Stimulated activated CD4-positive, alpha-beta T cell treated with anti-CD3 and anti-CD28 coated beads, Interleukin-12 subunit alpha, Interleukin-12 subunit beta, amount 100 ng/mL, for 4 hours (primary cell): ENCODE data around the gene NEK6.

Experiments used
- DNase-seq: peaks from one replicate; pipeline ENCODE4 v3.0.0-alpha.2; 2020

NEK6 gene

DNA sequence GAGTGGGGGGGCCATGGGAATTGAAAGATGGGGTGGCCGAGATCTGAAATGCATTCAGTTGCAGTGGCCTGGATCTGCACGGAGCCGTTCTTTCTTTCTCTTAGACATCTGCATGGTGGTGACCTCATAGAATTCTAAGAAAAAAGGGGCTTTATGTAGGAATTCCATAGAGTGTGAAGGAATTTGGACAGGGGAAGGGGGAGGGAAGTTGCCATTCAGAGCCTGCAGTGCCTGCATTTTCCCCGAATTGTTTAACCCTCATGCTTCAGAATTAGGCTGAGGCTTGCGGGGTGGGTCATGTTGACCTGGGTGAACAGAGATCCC, 4.9 kb downstream of the NEK6 start:
- no peak for DNase-seq

- no peak for DNase-seq
Observed at GRCh38 chr9:124263213-124263612, 5.5 kb downstream of the NEK6 start.

GRCh38 chr9:124263800-124264426, 6.2 kb downstream of the NEK6 start:
- DNase-seq: no peak

GRCh38 chr9:124264823-124265233, 7.1 kb downstream of the NEK6 start:
- DNase-seq: no peak

- DNase-seq: no peak
Observed at GRCh38 chr9:124265551-124265950, 7.8 kb downstream of the NEK6 start.

DNA sequence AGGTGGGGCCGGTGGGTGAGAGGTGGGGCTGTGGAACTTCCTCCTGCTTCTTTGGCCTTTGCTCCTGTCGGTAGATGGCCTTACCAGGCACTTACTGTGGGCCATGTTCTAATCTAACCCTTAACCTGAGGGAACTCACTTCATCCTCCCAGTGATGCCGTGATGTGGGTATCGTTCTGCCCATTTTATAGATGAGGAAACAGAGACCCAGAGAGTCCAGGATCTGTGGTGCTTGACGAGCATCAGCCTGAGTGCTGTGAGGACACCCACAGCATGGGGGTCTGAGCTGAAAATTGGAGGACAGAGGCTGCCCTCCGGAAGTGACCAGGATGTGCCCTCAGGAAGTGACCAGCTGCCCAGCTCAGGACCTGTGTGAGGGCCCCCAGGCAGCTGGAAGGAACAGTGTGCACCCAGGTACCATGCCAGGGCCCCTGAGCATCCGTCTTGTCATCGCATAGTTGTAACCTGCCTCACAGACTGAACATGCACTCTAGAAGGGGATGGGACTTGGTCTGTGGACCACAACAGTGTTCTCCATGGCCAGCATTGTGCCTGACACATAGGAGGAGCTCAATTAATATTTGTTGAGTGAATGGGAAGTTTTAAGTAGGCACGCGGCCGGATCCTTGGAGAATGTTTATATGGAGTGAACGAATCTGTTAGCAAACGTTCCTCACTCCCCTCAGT, 8.5 kb downstream of the NEK6 start:
- DNase-seq: no peak

DNA sequence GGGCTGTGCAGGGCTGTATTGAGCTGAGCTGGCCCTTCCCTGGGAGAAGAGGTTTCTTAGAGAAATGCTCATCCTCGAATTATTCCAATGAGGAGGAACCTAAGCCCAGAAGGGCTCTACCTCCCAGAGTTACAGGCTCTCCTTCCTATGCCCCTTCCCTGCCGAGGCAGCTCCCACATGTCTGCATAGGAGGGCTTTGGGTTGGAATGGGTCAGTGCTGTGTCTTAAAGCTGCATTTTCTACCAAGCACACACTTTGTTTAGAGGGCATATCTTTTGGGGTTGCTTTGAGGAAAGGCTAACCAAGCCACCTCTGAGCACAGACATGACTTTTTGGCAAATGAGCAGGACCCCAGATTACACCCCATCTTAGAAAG, 9.1 kb downstream of the NEK6 start:
- DNase-seq: no peak

GRCh38 chr9:124267271-124267807, 9.6 kb downstream of the NEK6 start:
- no peak for DNase-seq

DNA sequence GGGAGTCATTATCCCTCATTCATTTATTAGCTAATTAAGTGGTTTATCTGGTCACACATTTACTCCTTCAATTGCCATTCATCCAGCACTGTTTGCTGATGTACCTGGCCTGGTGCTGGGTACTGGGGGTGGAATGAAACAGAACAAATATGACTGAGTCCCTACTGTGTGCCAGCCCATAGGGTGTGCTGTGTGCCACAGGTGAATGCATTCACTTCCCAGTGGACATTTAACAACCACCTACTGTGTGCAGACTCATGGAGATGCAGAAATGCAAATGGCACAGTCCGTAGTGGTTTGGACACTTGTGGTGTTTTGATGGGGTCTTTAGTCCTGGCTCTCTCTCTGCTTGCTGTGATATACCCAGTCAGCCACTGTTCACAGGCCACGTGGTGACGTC, 10.5 kb downstream of the NEK6 start:
- no peak for DNase-seq

GRCh38 chr9:124268661-124269060, 10.9 kb downstream of the NEK6 start:
- no peak for DNase-seq

DNA sequence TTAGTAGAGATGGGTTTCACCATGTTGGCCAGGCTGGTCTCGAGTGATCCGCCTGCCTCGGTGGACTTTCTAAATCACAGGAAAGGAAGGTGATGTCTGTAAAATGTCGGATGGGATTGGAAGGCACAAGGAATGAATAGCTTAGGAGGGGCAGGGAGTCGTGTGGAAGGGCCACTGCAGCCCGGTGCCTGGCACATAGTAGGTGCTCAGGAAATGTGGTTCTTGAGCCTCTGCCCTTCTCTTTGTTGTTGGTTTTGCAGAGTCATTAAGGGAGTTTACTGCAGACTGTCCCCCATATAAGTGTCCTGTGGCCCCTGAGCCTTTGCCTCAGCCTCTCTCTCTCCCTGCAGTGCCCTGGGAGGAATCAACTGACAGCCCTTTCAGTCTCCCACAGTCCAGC, 11.8 kb downstream of the NEK6 start:
- DNase-seq: no peak

- no peak for DNase-seq
Observed at GRCh38 chr9:124270504-124271335, 13.0 kb downstream of the NEK6 start.

DNA sequence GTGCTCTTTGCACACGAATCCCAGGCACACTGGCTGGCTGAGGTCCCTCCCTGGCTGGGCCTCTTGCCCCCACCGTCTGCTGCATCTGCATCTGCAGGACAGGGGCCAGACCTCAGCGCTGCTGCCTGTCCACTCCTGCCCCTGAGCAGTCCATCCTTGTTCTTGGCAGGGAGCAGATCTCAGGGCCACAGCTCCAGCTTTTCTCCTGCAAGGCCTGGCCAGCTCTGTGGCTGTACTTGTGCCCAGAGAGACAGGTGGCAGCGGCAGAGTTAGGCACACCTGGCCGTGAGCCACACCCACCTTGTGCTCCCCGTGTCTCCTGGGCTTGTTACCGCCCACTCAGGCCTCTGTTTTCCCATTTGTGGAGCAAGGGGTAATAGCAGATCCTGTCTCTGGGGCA, 13.9 kb downstream of the NEK6 start:
- no peak for DNase-seq

GRCh38 chr9:124272118-124272517, 14.4 kb downstream of the NEK6 start:
- no peak for DNase-seq

GRCh38 chr9:124272979-124273378, 15.2 kb downstream of the NEK6 start:
- DNase-seq: no peak

- no peak for DNase-seq
Observed at GRCh38 chr9:124273427-124274160, 15.8 kb downstream of the NEK6 start.

GRCh38 chr9:124274226-124274625, 16.5 kb downstream of the NEK6 start:
- DNase-seq: no peak

- no peak for DNase-seq
Observed at GRCh38 chr9:124274738-124275137, 17.0 kb downstream of the NEK6 start.

GRCh38 chr9:124277420-124277819, 19.7 kb downstream of the NEK6 start:
- DNase-seq: no peak

DNA sequence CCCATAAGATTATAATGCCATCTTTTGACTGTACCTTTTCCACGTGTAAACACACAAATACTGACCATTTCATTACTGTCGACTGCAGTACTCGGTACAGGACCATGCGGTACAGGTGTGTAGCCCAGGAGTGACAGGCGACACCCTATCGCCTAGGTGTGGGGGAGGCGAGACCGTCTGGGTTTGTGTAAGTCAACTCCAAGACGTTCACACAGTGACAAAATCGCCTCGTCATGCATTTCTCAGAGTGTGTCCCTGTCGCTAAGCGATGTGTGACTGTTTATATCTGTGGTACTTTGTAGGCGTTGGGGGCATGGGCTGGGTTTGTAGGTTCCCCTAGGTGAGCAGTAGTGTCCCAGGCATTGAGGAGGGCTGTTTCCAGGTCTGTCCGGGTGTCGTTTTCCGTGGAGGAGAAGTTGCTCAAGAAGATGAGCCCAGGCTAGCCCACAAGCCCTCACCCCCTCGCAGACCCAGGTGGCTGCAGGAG, 20.3 kb downstream of the NEK6 start:
- DNase-seq: no peak

GRCh38 chr9:124279531-124280175, 21.9 kb downstream of the NEK6 start:
- DNase-seq: no peak

DNA sequence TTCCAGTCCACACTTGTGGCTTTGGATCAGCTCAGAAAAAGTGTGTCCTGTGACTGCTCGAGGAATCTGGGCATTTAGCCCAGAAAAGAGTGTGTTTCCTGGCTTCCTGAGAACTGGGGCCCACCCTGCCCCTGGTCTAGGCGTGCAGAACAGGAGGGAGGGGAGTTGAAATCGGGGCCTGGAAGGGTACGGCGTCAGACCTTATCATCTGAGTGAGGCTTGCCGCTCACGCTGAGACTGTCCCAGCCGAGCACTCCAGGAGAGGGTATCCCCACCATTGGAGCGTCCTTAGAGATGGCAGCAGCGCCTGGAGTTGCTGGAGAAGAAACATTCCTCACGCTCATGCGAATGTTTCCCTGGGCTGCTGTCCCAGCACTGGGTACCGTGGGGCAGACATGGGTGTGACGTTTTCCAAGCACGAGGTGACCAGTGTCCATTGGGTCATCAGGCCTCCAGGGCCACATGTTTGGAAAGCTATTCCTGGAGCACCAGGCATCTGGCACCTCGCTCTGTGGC, 22.5 kb downstream of the NEK6 start:
- no peak for DNase-seq
